Colon (tissue), 2 donors: Measurements from ENCODE around the gene FHOD3.

Experiments
- FAIRE-seq: peaks from 2 replicates; lab custom pipeline; 2012; peaks lifted over from hg19 to GRCh38; lab: Jason Lieb, UNC
- donor health status: control.
- donor health status: control.

The FHOD3 gene

GRCh38 chr18:36757081-36757480 is 459.6 kb downstream of the FHOD3 start:
- FAIRE-seq, result peak; percentile 21

GRCh38 chr18:36757991-36758390 is 460.5 kb downstream of the FHOD3 start:
- no peak for FAIRE-seq

- FAIRE-seq, result no peak
Observed at GRCh38 chr18:36758623-36759022, 461.1 kb downstream of the FHOD3 start.

- FAIRE-seq, result no peak
Observed at GRCh38 chr18:36759167-36759776, 461.8 kb downstream of the FHOD3 start.

GRCh38 chr18:36760598-36760997 is 463.1 kb downstream of the FHOD3 start:
- FAIRE-seq, result no peak

- FAIRE-seq, result no peak
Observed at GRCh38 chr18:36761186-36761698, 463.7 kb downstream of the FHOD3 start.

- no peak for FAIRE-seq
Observed at GRCh38 chr18:36762074-36762473, 464.6 kb downstream of the FHOD3 start.

DNA sequence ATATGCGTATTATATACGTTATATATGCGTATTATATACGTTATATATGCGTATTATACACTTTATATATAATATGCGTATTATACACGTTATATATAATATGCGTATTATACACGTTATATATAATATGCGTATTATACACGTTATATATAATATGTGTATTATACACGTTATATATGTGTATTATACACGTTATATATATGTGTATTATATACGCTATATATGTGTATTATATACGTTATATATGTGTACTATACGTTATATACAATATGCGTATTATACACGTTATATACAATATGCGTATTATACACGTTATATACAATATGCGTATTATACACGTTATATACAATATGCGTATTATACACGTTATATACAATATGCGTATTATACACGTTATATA is 465.5 kb downstream of the FHOD3 start:
- FAIRE-seq, result peak; percentile 98

GRCh38 chr18:36766836-36767235 is 469.3 kb downstream of the FHOD3 start:
- no peak for FAIRE-seq

DNA sequence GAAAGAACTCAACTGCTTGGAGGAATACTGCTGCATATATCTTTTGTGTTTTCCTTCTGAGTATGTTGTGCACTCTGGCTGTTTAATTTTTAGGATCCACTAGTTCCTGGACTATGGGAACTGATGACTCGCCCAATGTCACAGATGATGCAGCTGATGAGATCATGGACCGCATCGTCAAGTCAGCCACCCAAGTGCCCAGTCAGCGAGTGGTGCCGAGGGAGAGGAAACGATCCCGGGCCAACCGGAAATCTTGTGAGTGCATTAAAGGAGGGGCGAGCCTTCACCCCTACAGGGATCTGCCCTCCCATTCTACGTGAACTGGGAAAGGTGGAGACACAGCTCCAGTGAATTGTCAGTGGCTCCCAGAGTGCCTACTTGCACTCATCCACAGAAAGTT is 471.7 kb downstream of the FHOD3 start:
- FAIRE-seq, result no peak

DNA sequence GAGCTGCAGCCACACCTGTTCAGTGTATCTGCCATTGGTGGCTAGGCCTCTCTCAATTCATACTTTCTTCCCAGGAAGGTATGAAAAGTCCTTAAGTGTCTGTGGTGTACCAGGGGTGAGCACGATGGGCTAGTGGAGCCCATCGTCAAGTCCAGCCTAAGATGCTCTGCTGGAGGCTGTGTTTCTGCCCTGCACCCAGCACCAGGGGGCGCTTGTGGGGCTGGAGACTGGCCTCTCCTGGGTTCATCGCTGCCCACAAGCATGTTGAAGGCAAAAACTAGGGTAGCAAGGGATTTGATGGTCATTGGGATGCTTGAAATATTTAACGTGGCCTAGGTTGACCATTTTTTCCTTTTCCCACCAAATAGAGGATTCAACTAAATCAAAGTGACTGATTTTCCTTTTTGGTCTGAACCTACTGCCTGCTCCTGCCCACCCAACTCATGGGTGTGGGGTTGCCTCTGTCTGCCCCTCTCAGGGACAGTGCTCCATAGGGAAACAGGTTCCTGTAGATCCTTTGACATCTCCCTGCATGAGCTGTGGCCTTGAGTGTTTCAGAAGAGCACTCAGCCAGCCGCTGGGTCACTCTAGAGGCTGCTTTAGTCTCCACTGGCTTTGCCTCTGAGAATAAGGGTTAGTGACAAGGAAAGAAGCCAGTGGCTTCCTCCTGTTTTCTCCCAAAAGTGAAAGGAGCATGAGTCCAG is 472.2 kb downstream of the FHOD3 start:
- FAIRE-seq, result no peak

GRCh38 chr18:36770315-36770946 is 472.9 kb downstream of the FHOD3 start:
- no peak for FAIRE-seq

DNA sequence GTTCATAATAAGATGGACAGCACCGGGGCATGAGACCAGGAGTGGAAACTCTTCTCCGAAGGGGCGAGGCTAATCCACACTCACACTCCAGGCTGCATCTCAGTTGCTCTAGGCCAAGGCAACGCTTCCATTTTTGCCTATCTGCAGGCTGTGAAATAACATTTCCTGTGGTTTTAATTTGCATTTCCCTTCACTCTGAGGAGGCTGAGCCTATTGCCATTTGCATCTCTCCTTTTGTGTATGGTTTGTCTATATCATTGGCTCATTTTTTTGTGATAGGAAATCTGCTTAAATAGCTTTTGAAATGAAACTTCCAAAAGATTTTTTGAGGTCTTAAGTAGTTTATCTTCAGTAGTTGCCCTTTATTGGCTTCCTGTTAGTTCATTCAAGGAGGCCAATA is 473.7 kb downstream of the FHOD3 start:
- FAIRE-seq, result no peak

GRCh38 chr18:36772241-36772723 is 474.8 kb downstream of the FHOD3 start:
- FAIRE-seq, result no peak

DNA sequence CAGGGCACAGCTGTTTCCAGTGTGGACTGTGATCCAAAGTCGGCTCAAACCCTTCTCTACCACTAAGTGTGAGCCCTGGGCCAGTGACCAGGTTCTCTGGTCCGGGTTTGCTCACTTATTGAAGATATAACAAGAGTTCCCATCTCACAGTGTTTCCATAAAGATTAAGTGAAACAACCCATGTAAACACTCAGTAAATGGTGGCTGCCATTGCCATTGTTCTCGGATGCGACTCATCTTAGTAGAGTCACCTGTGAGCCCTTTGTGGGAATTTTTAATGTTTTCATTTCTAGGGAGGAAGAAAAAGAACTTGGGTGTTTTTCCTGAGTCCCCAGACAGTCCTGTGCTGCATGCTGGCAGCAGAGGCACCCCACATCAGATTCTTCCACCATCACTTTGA is 477.9 kb downstream of the FHOD3 start:
- no peak for FAIRE-seq

GRCh38 chr18:36776650-36777049 is 479.1 kb downstream of the FHOD3 start:
- FAIRE-seq, result no peak

DNA sequence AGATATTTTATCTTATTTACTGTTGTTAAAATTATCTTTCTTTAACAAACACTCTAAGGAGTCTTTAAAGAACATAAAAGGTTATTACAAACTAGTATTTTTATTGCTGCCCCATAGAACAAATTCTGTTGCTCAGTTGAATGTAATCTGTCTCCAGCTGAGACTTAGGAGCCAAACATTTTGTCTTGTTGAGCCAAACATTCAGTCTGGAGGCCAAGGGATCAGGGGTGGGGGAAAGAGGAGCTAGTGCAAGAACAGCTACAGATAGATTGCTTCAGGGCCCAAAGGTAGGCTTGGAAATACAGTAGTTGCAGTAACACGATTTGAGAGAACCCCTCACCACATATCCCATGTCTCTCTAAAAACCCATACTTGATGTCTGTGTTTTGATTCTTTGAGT is 480.1 kb downstream of the FHOD3 start:
- FAIRE-seq, result no peak

DNA sequence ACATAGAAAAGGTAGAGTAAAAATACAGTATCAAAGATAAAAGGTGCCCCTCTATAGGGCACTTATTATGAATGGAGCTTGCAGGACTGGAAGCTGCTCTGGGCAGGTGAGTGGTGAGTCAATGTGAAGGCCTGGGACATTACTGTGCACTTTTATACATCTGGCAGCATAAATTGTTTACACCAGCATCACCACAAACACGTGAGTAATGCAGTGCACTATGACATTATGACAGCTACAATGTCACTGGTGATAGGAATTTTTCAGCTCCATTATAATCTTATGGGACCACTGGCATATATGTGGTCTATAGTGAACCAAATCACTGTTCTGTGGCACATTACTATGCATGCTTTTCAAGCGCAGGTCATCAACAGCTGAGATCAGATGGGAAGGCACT is 483.2 kb downstream of the FHOD3 start:
- no peak for FAIRE-seq

DNA sequence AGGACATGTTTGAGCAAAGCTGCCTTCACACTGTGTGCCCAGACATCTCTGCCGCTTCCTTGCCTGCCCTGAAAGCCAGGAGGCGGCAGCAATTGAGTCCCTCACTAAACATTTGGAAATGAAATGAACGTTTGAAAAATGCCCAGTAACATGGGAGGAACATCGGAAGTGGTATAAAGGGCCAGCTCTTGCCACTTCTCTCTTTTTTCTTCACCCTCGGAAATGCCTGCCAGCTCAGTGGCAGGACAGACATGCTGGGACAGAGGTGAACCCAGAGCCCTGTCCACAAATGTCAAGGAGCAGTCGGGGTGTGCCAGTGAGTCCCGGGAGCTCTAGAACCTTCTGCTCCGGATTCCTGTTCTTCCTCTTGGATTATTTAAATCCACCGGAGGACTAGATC is 485.2 kb downstream of the FHOD3 start:
- no peak for FAIRE-seq

GRCh38 chr18:36783792-36784191 is 486.3 kb downstream of the FHOD3 start:
- no peak for FAIRE-seq

- no peak for FAIRE-seq
Observed at GRCh38 chr18:36786686-36787085, 489.2 kb downstream of the FHOD3 start.

GRCh38 chr18:36792634-36793283 is 495.2 kb downstream of the FHOD3 start:
- FAIRE-seq, result no peak
